OCI-LY3 (cell line): ENCODE measurements around the gene NT5C3A.

Experiments used
- H2AFZ ChIP-seq: fragments of 200-600, 300-600 bp; shearing (Covaris generic); 2 replicates; pipeline ENCODE4 v1.6.0; 2014; ENCODE audit warnings: antibody characterized with exemption, low read depth, low read length
- H3K27ac ChIP-seq: fragments of 200-600, 300-600 bp; sonication (generic); 2 replicates; pipeline ENCODE4 v1.5.1; 2014; ENCODE audit warnings: mild to moderate bottlenecking, low read length, moderate library complexity, mixed read lengths
- H3K27me3 ChIP-seq: fragments of 200-600, 300-600 bp; sonication (generic); 2 replicates; pipeline ENCODE4 v1.6.1; 2014; ENCODE audit warnings: low read depth, low read length, mixed read lengths
- H3K36me3 ChIP-seq: fragments of 200-600, 300-600 bp; sonication (generic); replicated peaks from 2 replicates; pipeline ENCODE3; 2014; ENCODE audit warnings: low read depth, low read length, mixed read lengths
- H3K4me1 ChIP-seq: fragments of 300-600, 200-600 bp; sonication (generic); 2 replicates; pipeline ENCODE4 v1.6.1; 2014; ENCODE audit warnings: low read length, mixed read lengths
- H3K4me2 ChIP-seq: fragments of 200-600, 300-600 bp; sonication (generic); 2 replicates; pipeline ENCODE4 v1.6.1; 2014; ENCODE audit warnings: low read length, mixed read lengths
- H3K4me3 ChIP-seq: fragments of 300-600, 200-600 bp; sonication (generic); 2 replicates; pipeline ENCODE4 v1.5.1; 2014; ENCODE audit warnings: antibody characterized with exemption, mild to moderate bottlenecking, low read length, moderate library complexity
- H3K79me2 ChIP-seq: fragments of 300-600, 200-600 bp; shearing (Covaris generic); 2 replicates; pipeline ENCODE4 v1.6.1; 2014; ENCODE audit warnings: mild to moderate bottlenecking, low read length, mixed read lengths
- H3K9ac ChIP-seq: fragments of 300-600, 200-600 bp; shearing (Covaris generic); 2 replicates; pipeline ENCODE4 v1.6.0; 2014; ENCODE audit warnings: mild to moderate bottlenecking, low read length, moderate library complexity
- H3K9me3 ChIP-seq: fragments of 200-600, 300-600 bp; shearing (Covaris generic); 2 replicates; pipeline ENCODE4 v1.6.1; 2014; ENCODE audit warnings: low read length, mixed read lengths; ENCODE audit not compliant: insufficient read depth
- H4K20me1 ChIP-seq: fragments of 200-600, 300-600 bp; sonication (generic); 2 replicates; pipeline ENCODE4 v1.6.1; 2016; ENCODE audit warnings: low read length, mixed read lengths; ENCODE audit not compliant: insufficient read depth
- CTCF ChIP-seq: fragments of 200-600, 300-600 bp; sonication (generic); IDR thresholded peaks from 2 replicates; pipeline ENCODE4 v1.5.1; 2014; ENCODE audit warnings: antibody characterized with exemption, low read length, low read depth
- EZH2phosphoT487 ChIP-seq: fragments of 200-600 bp; shearing (Covaris generic); IDR thresholded peaks from 2 replicates; pipeline ENCODE4 v1.6.1; 2018; ENCODE audit warnings: antibody characterized with exemption, mixed run types, low read depth

NT5C3A gene

GRCh38 chr7:33061282-33061937, 1.2 kb downstream of the NT5C3A start:
- H3K4me3 ChIP-seq = peak overlapping the region; percentile 96
- no peaks in the 10 kb centered on the region for H3K36me3 ChIP-seq
- H3K4me2 ChIP-seq = peak overlapping the region; percentile 80
- TF ChIP-seq CTCF (no peak), EZH2phosphoT487 (no peak)
- H3K27me3 ChIP-seq = no peaks in the 10 kb centered on the region
- H3K4me1 ChIP-seq = peaks cover 15% of the 10 kb centered on the region
- H4K20me1 ChIP-seq = peaks cover 33% of the 10 kb centered on the region
- H2AFZ ChIP-seq = no peak overlapping the region
- no peak overlapping the region for H3K27ac ChIP-seq
- H3K79me2 ChIP-seq = peaks cover 60% of the 10 kb centered on the region
- H3K9ac ChIP-seq = peak overlapping the region; percentile 88
- no peaks in the 10 kb centered on the region for H3K9me3 ChIP-seq

GRCh38 chr7:33059635-33060034, 2.9 kb downstream of the NT5C3A start:
- Histone ChIP-seq H3K9me3 (no peaks in the 10 kb centered on the region), H2AFZ (no peak overlapping the region), H3K79me2 (peaks cover 76% of the 10 kb centered on the region), H3K27me3 (no peaks in the 10 kb centered on the region), H4K20me1 (peaks cover 41% of the 10 kb centered on the region), H3K27ac (no peak overlapping the region), H3K4me2 (no peak overlapping the region), H3K36me3 (peaks cover 3% of the 10 kb centered on the region), H3K4me3 (no peak overlapping the region), H3K4me1 (peaks cover 15% of the 10 kb centered on the region), H3K9ac (no peak overlapping the region)
- TF ChIP-seq EZH2phosphoT487 = no peak
- TF ChIP-seq CTCF = no peak

DNA sequence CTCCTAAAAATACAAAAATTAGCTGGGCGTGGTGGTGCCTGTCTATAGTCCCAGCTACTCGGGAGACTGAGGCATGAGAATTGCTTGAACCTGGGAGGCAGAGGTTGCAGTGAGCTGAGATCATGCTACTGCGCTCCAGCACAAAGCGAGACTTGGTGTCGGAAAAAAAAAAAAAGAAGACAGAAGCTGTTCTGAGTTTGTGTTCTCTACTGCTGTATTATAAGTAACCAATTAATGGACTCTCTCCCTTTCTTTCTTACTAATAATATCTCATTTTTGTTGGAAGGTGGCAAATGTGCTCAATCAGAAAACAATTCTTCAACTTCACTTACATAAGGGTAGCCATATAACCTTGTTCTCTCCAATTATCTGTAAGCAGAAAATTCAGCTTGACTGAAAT, 7.4 kb downstream of the NT5C3A start:
- no peak for TF ChIP-seq EZH2phosphoT487
- TF ChIP-seq CTCF = no peak
- Histone ChIP-seq H4K20me1 (peaks cover 52% of the 10 kb centered on the region), H3K4me2 (no peak overlapping the region), H2AFZ (no peak overlapping the region), H3K4me3 (no peak overlapping the region), H3K4me1 (peaks cover 18% of the 10 kb centered on the region), H3K36me3 (peaks cover 3% of the 10 kb centered on the region), H3K9ac (no peak overlapping the region), H3K9me3 (no peaks in the 10 kb centered on the region), H3K27me3 (no peaks in the 10 kb centered on the region), H3K79me2 (peaks cover 92% of the 10 kb centered on the region), H3K27ac (no peak overlapping the region)

- Histone ChIP-seq H3K4me2 (no peak overlapping the region), H3K9ac (no peak overlapping the region), H3K27ac (no peak overlapping the region), H3K9me3 (no peaks in the 10 kb centered on the region), H3K79me2 (peaks cover 91% of the 10 kb centered on the region), H4K20me1 (peaks cover 48% of the 10 kb centered on the region), H3K27me3 (no peaks in the 10 kb centered on the region), H3K36me3 (peaks cover 3% of the 10 kb centered on the region), H3K4me1 (peaks cover 24% of the 10 kb centered on the region), H3K4me3 (no peak overlapping the region), H2AFZ (no peak overlapping the region)
- no peak for TF ChIP-seq CTCF
These were observed 8.2 kb downstream of the NT5C3A start for GRCh38 chr7:33054261-33054964.
